ENCODE measurements around the gene CDK6. TPM values are rescaled to one million over a fixed set of nuclear protein-coding genes. Genes with fewer than 3 reads are reported as not detected.

The CDK6 gene
- total and polyA plus RNA-seq, 2 of the 8 experiments (the other 6 are each of a cell fraction or from before 2014, with no cell fraction given) = 5.9 to 18.9 TPM

DNA sequence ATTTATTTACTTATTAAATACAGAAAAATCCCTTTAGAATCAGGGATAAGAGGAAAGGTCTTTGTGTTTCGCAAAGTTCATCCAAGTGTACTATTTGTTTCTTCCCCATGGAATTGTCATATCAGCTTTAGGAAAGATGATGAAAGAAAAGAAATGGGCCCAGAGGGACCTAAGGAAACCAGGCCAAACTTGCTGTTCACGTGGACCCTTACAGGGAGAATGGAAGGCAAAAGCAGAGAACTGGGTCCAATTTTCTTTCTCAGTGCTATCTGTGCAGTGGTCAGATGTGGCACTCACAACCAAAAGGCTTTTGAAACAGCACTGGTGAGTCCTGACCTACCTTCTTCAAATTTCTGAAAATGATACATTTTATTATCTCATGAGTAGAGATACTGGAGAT, 192.6 kb downstream of the CDK6 start:
- Histone ChIP-seq H3K4me2 (ENCODE audit: insufficient read depth in 1 of 2, low read depth in 2 of 2, low read length in 2 of 2) (no peak overlapping the region), H2BK12ac (ENCODE audit: low read depth, low read length) (no peak overlapping the region), H2BK120ac (replicated peaks; ENCODE audit: low read depth, low read length) (no peak overlapping the region), H3K4ac (replicated peaks; ENCODE audit: insufficient read length, low read depth, low read length) (no peak overlapping the region), H3K4me1 (replicated peaks in 1 of 4; ENCODE audit: control insufficient read depth in 3 of 4, insufficient read depth in 4 of 4, low read length in 3 of 4) (no peaks in the 10 kb centered on the region), H3K36me3 (ENCODE audit: control insufficient read depth in 2 of 4, insufficient read depth in 4 of 4, low read length in 3 of 4) (no peaks in the 10 kb centered on the region), H2BK5ac (ENCODE audit: low read depth, low read length) (no peak overlapping the region), H3K9me3 (ENCODE audit: insufficient read depth in 2 of 2, low read depth in 1 of 2, low read length in 1 of 2) (no peaks in the 10 kb centered on the region), H2BK20ac (ENCODE audit: low read length) (no peak overlapping the region), H3K79me2 (ENCODE audit: control insufficient read depth in 1 of 2, insufficient read depth in 2 of 2, low read length in 2 of 2) (no peaks in the 10 kb centered on the region), H3K23me2 (ENCODE audit: low read depth, low read length) (no peaks in the 10 kb centered on the region), H2BK15ac (ENCODE audit: low read length) (no peak overlapping the region), H3K27ac (ENCODE audit: low read depth, low read length) (no peak overlapping the region), H3K14ac (ENCODE audit: insufficient read length) (no peak overlapping the region), H3K18ac (ENCODE audit: extremely low read depth, low read length) (no peak overlapping the region), H3K9ac (replicated peaks in 1 of 4; ENCODE audit: extremely low read depth in 1 of 4, low read depth in 3 of 4, low read length in 3 of 4) (no peak overlapping the region), H2AK5ac (ENCODE audit: low read depth, low read length) (no peak overlapping the region), H3K79me1 (ENCODE audit: low read depth, low read length) (no peaks in the 10 kb centered on the region), H3K56ac (replicated peaks; ENCODE audit: insufficient read length, low read depth, low read length) (no peak overlapping the region), H3K4me3 (ENCODE audit: extremely low read depth in 1 of 4, insufficient read depth in 2 of 4, low read depth in 3 of 4, low read length in 4 of 4) (no peak overlapping the region), H2AFZ (ENCODE audit: low read length) (no peak overlapping the region), H4K8ac (ENCODE audit: extremely low read depth, insufficient read depth, low read length) (no peak overlapping the region), H4K20me1 (replicated peaks in 1 of 2; ENCODE audit: control insufficient read depth in 1 of 2, insufficient read depth in 2 of 2, low read length in 2 of 2) (no peaks in the 10 kb centered on the region), H3K23ac (ENCODE audit: insufficient read length) (no peak overlapping the region), H3K27me3 (replicated peaks in 1 of 4; ENCODE audit: control insufficient read depth in 3 of 4, extremely low read depth in 1 of 4, insufficient read depth in 3 of 4, low read length in 3 of 4) (no peaks in the 10 kb centered on the region), H4K91ac (replicated peaks; ENCODE audit: insufficient read length, low read length) (no peak overlapping the region), H4K5ac (ENCODE audit: insufficient read length, low read depth, low read length) (no peak overlapping the region)
- DNase-seq (ENCODE audit: low read depth in 1 of 2, low spot score in 2 of 2) (no peak), FAIRE-seq (no peak)
- ChIA-PET CTCF (ENCODE audit: partially characterized antibody) (no interaction called here), POLR2A (ENCODE audit: partially characterized antibody) (no interaction called here)
- 79% methylated on average over 2 of the region's 2 CpGs; no CpG with 5 or more reads in 1 of the 2 experiments for WGBS, 2 experiments (ENCODE audit: extremely low coverage in 1 of 2, insufficient coverage in 1 of 2, insufficient read length in 1 of 2, insufficient replicate concordance in 2 of 2, low coverage in 1 of 2, low lambda C conversion rate in 2 of 2, missing lambda C conversion rate in 1 of 2)
- TF ChIP-seq GTF2F1 (IDR thresholded peaks at IDR 0.05; ENCODE audit: borderline replicate concordance, low read depth, low read length) (no peak), NRF1 (IDR thresholded peaks at IDR 0.05; ENCODE audit: low read depth, low read length) (no peak), BACH1 (IDR thresholded peaks at IDR 0.05; ENCODE audit: low read length) (no peak), TBP (IDR thresholded peaks at IDR 0.05; ENCODE audit: low read depth, low read length) (no peak), HDAC2 (IDR thresholded peaks at IDR 0.05; ENCODE audit: borderline replicate concordance in 1 of 2, low read depth in 2 of 2, low read length in 2 of 2) (no peak), RXRA (IDR thresholded peaks at IDR 0.05; ENCODE audit: insufficient read depth, low read depth, low read length) (no peak), RAD21 (IDR thresholded peaks at IDR 0.05 in 1 of 2, conservative IDR thresholded peaks at IDR 0.05 in 1 of 2; ENCODE audit: low read depth in 2 of 2, low read length in 2 of 2) (no peak), RBBP5 (IDR thresholded peaks at IDR 0.05; ENCODE audit: borderline replicate concordance, low read depth, low read length) (no peak), PHF8 (conservative IDR thresholded peaks at IDR 0.05; ENCODE audit: low read depth, low read length) (no peak), JUN (IDR thresholded peaks at IDR 0.05; ENCODE audit: low read depth, low read length) (no peak), SP1 (IDR thresholded peaks at IDR 0.05; ENCODE audit: low read depth, low read length) (no peak), RFX5 (IDR thresholded peaks at IDR 0.05; ENCODE audit: borderline replicate concordance, low read depth, low read length) (no peak)
- TF ChIP-seq, protein P1, sequence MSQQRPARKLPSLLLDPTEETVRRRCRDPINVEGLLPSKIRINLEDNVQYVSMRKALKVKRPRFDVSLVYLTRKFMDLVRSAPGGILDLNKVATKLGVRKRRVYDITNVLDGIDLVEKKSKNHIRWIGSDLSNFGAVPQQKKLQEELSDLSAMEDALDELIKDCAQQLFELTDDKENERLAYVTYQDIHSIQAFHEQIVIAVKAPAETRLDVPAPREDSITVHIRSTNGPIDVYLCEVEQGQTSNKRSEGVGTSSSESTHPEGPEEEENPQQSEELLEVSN (IDR thresholded peaks at IDR 0.05) = no peak

All from H1 (cell line).